HepG2 (cell line): ENCODE results near the gene LARP4. TPM values are rescaled to one million over a fixed set of nuclear protein-coding genes. Genes with fewer than 3 reads are reported as not detected.

Source experiments
- ATAC-seq: fragments of 200-7000 bp; cut with Tn5 transposase; 3 replicates; pipeline ENCODE4 v1.9.1; 2020; ENCODE audit warnings: mild to moderate bottlenecking, moderate library complexity
- BruUV-seq: library from RNA; stranded (reverse); fragments of 400-500 nt; replicated peaks from 2 replicates; lab custom pipeline; 2021; lab: Mats Ljungman, UMichigan
- CTCF ChIA-PET: fragments of 300-600 bp; formaldehyde crosslinking; extraction: SDS; loops from one replicate; lab custom pipeline; 2021; ENCODE audit warnings: low total read pairs, inconsistent platforms, low intra/inter-chr PET ratio; lab: Yijun Ruan, JAX
- POLR2A ChIA-PET: fragments of 350-600 bp; sonication (Branson Sonifier 250); formaldehyde crosslinking; loops from one replicate; lab custom pipeline; 2020; ENCODE audit warnings: antibody characterized with exemption, inconsistent platforms; lab: Yijun Ruan, JAX
- DNase-seq: peaks from one replicate; pipeline ENCODE4 v3.0.0-alpha.2; 2015; ENCODE audit warnings: low spot score
- FAIRE-seq: peaks from 3 replicates; lab custom pipeline; 2011; peaks lifted over from hg19 to GRCh38; lab: Jason Lieb, UNC
- H2AFZ ChIP-seq: one replicate; pipeline ENCODE4 v1.6.1; 2011; ENCODE audit warnings: low read length, inconsistent platforms
- H3K27ac ChIP-seq: fragments of 300-600 bp; 3 replicates; pipeline ENCODE4 v1.8.0; 2011; ENCODE audit warnings: mixed run types, mild to moderate bottlenecking, mixed read lengths, low read length, inconsistent platforms; ENCODE audit not compliant: insufficient read depth; ENCODE audit errors: extremely low read length
- H3K27me3 ChIP-seq, 2 experiments: fragments of 200-600 bp in 1 of 2; 2 replicates in 1 of 2; 3 replicates in 1 of 2; pipeline versions ENCODE4 v1.6.0 to v1.8.0; 2011; ENCODE audit warnings: low read length in 2 of 2, mild to moderate bottlenecking in 2 of 2, moderate library complexity in 2 of 2, inconsistent platforms in 1 of 2; ENCODE audit not compliant: insufficient read depth in 2 of 2, control insufficient read depth in 1 of 2
- H3K36me3 ChIP-seq, 2 experiments: fragments of 200-600 bp in 1 of 2; replicated peaks in 1 of 2; 2 replicates in 1 of 2; 3 replicates in 1 of 2; pipeline versions ENCODE4 v1.5.1 to v1.8.0; 2011; ENCODE audit warnings: low read length in 2 of 2, inconsistent platforms in 1 of 2; ENCODE audit not compliant: insufficient read depth in 2 of 2, control insufficient read depth in 1 of 2
- H3K4me1 ChIP-seq: 2 replicates; pipeline ENCODE4 v1.5.1; 2012; ENCODE audit warnings: low read length, inconsistent platforms; ENCODE audit not compliant: insufficient read depth
- H3K4me2 ChIP-seq: 2 replicates; pipeline ENCODE4 v1.6.0; 2011; ENCODE audit warnings: low read depth, low read length, inconsistent platforms
- H3K4me3 ChIP-seq, 3 experiments: fragments of 200-600 bp in 1 of 3; sonication (generic), shearing (Covaris generic) in 1 of 3; replicated peaks in 1 of 3; 2 replicates each; pipeline ENCODE4 v1.5.1; 2011 to 2016; ENCODE audit warnings: low read length in 3 of 3, inconsistent platforms in 2 of 3, low read depth in 2 of 3, mild to moderate bottlenecking in 2 of 3, control low read depth in 1 of 3, mixed read lengths in 1 of 3; ENCODE audit not compliant: insufficient read depth in 1 of 3
- H3K79me2 ChIP-seq: one replicate; pipeline ENCODE4 v1.6.1; 2011; ENCODE audit warnings: low read length, inconsistent platforms; ENCODE audit not compliant: insufficient read depth
- H3K9ac ChIP-seq: 2 replicates; pipeline ENCODE4 v1.6.0; 2011; ENCODE audit warnings: mild to moderate bottlenecking, low read depth, low read length, inconsistent platforms; ENCODE audit not compliant: insufficient read depth
- H3K9me3 ChIP-seq: 2 replicates; pipeline ENCODE4 v1.5.1; 2012; ENCODE audit warnings: mild to moderate bottlenecking, low read length
- H4K20me1 ChIP-seq: 2 replicates; pipeline ENCODE4 v1.6.0; 2011; ENCODE audit warnings: inconsistent platforms, mild to moderate bottlenecking, low read length, moderate library complexity; ENCODE audit not compliant: insufficient read depth
- EED ChIP-seq: sonication (generic); formaldehyde crosslinking; IDR thresholded peaks from 2 replicates; pipeline ENCODE4 v1.5.0; 2020; ENCODE audit warnings: mild to moderate bottlenecking, missing genetic modification reagents
- FOXO4 ChIP-seq: sonication (generic); formaldehyde crosslinking; conservative IDR thresholded peaks from 2 replicates; pipeline ENCODE4 v1.8.1; 2023; ENCODE audit warnings: missing genetic modification reagents
- GABPB1 ChIP-seq: IDR thresholded peaks from 2 replicates; pipeline ENCODE4 v1.6.1; 2016; ENCODE audit warnings: mild to moderate bottlenecking, missing genetic modification reagents, moderate library complexity, missing compliant biosample characterization
- GTF3A ChIP-seq: sonication (generic); formaldehyde crosslinking; conservative IDR thresholded peaks from 2 replicates; pipeline ENCODE4 v1.4.0; 2020; ENCODE audit warnings: mild to moderate bottlenecking, missing genetic modification reagents
- KLF11 ChIP-seq: IDR thresholded peaks from 2 replicates; pipeline ENCODE4 v1.6.1; 2016; ENCODE audit warnings: missing compliant biosample characterization
- RBAK ChIP-seq: sonication (generic); formaldehyde crosslinking; IDR thresholded peaks from 2 replicates; pipeline ENCODE4 v1.5.1; 2020; ENCODE audit warnings: mild to moderate bottlenecking, missing genetic modification reagents
- SOX6 ChIP-seq, 2 experiments: fragments of 450-650 bp in 1 of 2; sonication (generic) in 1 of 2; formaldehyde crosslinking in 1 of 2; IDR thresholded peaks; 2 replicates each; pipeline versions ENCODE4 v1.4.0 to v1.6.1; 2017 to 2020; ENCODE audit warnings: antibody characterized with exemption in 1 of 2, mild to moderate bottlenecking in 1 of 2, missing genetic modification reagents in 1 of 2
- YY1 ChIP-seq: IDR thresholded peaks from 2 replicates; pipeline ENCODE4 v1.6.1; 2011; ENCODE audit warnings: low read length, low read depth, moderate library complexity, mild to moderate bottlenecking; ENCODE audit not compliant: insufficient read depth, insufficient replicate concordance
- ZFAT ChIP-seq: sonication (generic); formaldehyde crosslinking; conservative IDR thresholded peaks from 2 replicates; pipeline ENCODE4 v1.8.1; 2023; ENCODE audit warnings: missing genetic modification reagents, inconsistent platforms
- ZNF264 ChIP-seq: sonication (generic); formaldehyde crosslinking; IDR thresholded peaks from 2 replicates; pipeline ENCODE4 v1.4.0; 2020; ENCODE audit warnings: missing genetic modification reagents
- ZSCAN9 ChIP-seq: IDR thresholded peaks from 2 replicates; pipeline ENCODE4 v1.6.1; 2016; ENCODE audit warnings: borderline replicate concordance
- WGBS: methylation state at CpG from one replicate; pipeline ENCODE4 v1.1.6; 2017; ENCODE audit warnings: low lambda C conversion rate; 5-methylcytosine and 5-hydroxymethylcytosine counted together
- in situ Hi-C: cut with HindIII; loops from 2 replicates; pipeline ENCODE4 v1.10.0; 2017; ENCODE audit warnings: low pct_unique_long_range_greater_than_20kb; ENCODE audit not compliant: extremely low pct_ligation_motif_present
- intact Hi-C: fragments of 100-400 bp; cut with micrococcal nuclease; formaldehyde crosslinking; loops from one replicate; pipeline ENCODE4 v1.10.0; 2022; ENCODE audit not compliant: unreplicated experiment
- polyA plus RNA-seq, 8 experiments: library from polyadenylated mRNA; depleted of rRNA in 3 of 8; stranded (reverse) in 7 of 8; unstranded in 1 of 8; fragments of >200 nt; fragmentation: Illumina TruSeq in 4 of 8; extraction: Trizol in 4 of 8; gene quantifications; 2 replicates each; pipeline versions ENCODE4 v1.2.1 to v1.2.3, GENCODE V29; 2011 to 2016; ENCODE audit warnings: low read depth in 4 of 8, missing spikeins in 1 of 8, mixed read lengths in 1 of 8; ENCODE audit not compliant: insufficient read depth in 1 of 8
- total RNA-seq, 5 experiments: library from RNA; depleted of rRNA; stranded (reverse); fragments of >200 nt; fragmentation: Illumina TruSeq; extraction: Trizol; gene quantifications; 2 replicates each; pipeline ENCODE4 v1.2.3, GENCODE V29; 2016; ENCODE audit warnings: low read depth in 1 of 5
- TF ChIP-seq, protein P1 (sequence below): sonication (generic); formaldehyde crosslinking; IDR thresholded peaks from 2 replicates; pipeline ENCODE4 v1.5.0; 2020; ENCODE audit warnings: mild to moderate bottlenecking, missing genetic modification reagents
- TF ChIP-seq, protein P2 (sequence below): IDR thresholded peaks from 2 replicates; pipeline ENCODE4 v1.6.1; 2016; ENCODE audit warnings: low read depth, control low read depth

Gene LARP4
- total and polyA plus RNA-seq, 2 of the 13 experiments (the other 11 are each of a cell fraction or from before 2014, with no cell fraction given), result 16.4 to 42.7 TPM

DNA sequence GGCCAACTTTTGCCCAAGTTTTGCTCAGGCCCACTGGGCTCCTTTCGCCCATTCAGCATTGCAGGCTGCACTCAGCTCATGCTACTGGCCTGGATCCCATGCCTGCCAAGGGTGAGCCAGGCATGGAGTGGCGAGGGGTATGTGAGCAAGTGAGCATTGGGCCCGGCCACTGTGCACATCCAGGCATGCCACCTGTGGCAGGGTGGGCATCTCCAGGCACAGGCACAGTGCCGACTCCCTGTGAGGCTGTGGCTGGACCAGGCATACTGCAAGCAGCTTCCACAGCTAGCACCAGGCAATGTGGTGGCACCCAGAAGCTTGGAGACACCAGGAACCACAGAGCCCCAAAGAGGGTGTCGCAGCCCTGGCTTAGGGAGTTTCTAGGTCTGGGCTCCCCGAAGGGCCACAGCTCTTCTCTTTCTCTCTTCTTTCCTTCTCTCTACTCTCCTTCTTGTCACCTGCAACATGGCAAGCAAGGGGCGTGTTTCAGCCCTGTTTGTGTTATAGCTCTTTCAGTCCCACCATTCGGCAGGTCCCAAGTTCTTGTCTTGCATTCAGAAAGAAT is 19.8 kb upstream of the LARP4 start:
- Histone ChIP-seq H3K36me3 (no peaks in the 10 kb centered on the region), H3K4me3 (no peak overlapping the region), H3K79me2 (no peaks in the 10 kb centered on the region), H4K20me1 (no peaks in the 10 kb centered on the region), H3K4me2 (no peak overlapping the region), H2AFZ (no peak overlapping the region), H3K9ac (no peak overlapping the region), H3K9me3 (no peaks in the 10 kb centered on the region), H3K4me1 (no peaks in the 10 kb centered on the region), H3K27me3 (no peaks in the 10 kb centered on the region), H3K27ac (no peak overlapping the region)
- intact Hi-C loops, result no loop called here
- no TSS peak for BruUV-seq
- POLR2A ChIA-PET, result no interaction called here
- in situ Hi-C loops, result no loop called here
- CTCF ChIA-PET, result no interaction called here
- ATAC-seq (no peak), FAIRE-seq (no peak)
- TF ChIP-seq KLF11 (CRISPR knock-in tag) (no peak), GABPB1 (CRISPR knock-in tag) (no peak), GTF3A (CRISPR knock-in tag) (no peak), ZFAT (CRISPR knock-in tag) (no peak), YY1 (no peak), ZSCAN9 (CRISPR knock-in tag) (no peak), RBAK (CRISPR knock-in tag) (no peak), EED (CRISPR knock-in tag) (no peak), SOX6 (IDR thresholded peaks at IDR 0.05) (no peak), SOX6 (CRISPR knock-in tag; IDR thresholded peaks at IDR 0.05) (no peak), FOXO4 (CRISPR knock-in tag) (no peak), ZNF264 (no peak)
- TF ChIP-seq, protein P1, sequence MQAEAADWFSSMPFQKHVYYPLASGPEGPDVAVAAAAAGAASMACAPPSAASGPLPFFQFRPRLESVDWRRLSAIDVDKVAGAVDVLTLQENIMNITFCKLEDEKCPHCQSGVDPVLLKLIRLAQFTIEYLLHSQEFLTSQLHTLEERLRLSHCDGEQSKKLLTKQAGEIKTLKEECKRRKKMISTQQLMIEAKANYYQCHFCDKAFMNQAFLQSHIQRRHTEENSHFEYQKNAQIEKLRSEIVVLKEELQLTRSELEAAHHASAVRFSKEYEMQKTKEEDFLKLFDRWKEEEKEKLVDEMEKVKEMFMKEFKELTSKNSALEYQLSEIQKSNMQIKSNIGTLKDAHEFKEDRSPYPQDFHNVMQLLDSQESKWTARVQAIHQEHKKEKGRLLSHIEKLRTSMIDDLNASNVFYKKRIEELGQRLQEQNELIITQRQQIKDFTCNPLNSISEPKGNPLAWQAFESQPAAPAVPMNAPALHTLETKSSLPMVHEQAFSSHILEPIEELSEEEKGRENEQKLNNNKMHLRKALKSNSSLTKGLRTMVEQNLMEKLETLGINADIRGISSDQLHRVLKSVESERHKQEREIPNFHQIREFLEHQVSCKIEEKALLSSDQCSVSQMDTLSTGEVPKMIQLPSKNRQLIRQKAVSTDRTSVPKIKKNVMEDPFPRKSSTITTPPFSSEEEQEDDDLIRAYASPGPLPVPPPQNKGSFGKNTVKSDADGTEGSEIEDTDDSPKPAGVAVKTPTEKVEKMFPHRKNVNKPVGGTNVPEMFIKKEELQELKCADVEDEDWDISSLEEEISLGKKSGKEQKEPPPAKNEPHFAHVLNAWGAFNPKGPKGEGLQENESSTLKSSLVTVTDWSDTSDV (CRISPR knock-in tag), result no peak
- TF ChIP-seq, protein P2, sequence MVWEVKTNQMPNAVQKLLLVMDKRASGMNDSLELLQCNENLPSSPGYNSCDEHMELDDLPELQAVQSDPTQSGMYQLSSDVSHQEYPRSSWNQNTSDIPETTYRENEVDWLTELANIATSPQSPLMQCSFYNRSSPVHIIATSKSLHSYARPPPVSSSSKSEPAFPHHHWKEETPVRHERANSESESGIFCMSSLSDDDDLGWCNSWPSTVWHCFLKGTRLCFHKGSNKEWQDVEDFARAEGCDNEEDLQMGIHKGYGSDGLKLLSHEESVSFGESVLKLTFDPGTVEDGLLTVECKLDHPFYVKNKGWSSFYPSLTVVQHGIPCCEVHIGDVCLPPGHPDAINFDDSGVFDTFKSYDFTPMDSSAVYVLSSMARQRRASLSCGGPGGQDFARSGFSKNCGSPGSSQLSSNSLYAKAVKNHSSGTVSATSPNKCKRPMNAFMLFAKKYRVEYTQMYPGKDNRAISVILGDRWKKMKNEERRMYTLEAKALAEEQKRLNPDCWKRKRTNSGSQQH (CRISPR knock-in tag), result no peak
- TF ChIP-seq, all 625 proteins: peak for 0
- no peak for DNase-seq
- WGBS, result 60% methylated on average over 4 of the region's 8 CpGs
